Activated CD4-positive, CD25-positive, alpha-beta regulatory T cell treated with anti-CD3 and anti-CD28 coated beads, Interleukin-2, amount 50 U/mL, for 24 hours (primary cell): ENCODE measurements around the gene UBR4.

Experiments
- ATAC-seq, 2 donors: fragments of 150-1000 bp; cut with Tn5 transposase; one replicate each; pipeline ENCODE4 v1.10.0; 2021; ENCODE audit warnings: mild to moderate bottlenecking in 1 of 2, moderate library complexity in 1 of 2

The UBR4 gene

GRCh38 chr1:19054216-19054615 is 155.8 kb downstream of the UBR4 start:
- no peak for ATAC-seq

GRCh38 chr1:19053486-19053885 is 156.6 kb downstream of the UBR4 start:
- ATAC-seq: no peak

- ATAC-seq: no peak
Observed at GRCh38 chr1:19049798-19050197, 160.3 kb downstream of the UBR4 start.

GRCh38 chr1:19049128-19049768 is 160.8 kb downstream of the UBR4 start:
- no peak for ATAC-seq

GRCh38 chr1:19046972-19047731 is 162.9 kb downstream of the UBR4 start:
- ATAC-seq: no peak

- no peak for ATAC-seq
Observed at GRCh38 chr1:19045898-19046880, 163.9 kb downstream of the UBR4 start.

- peak; percentile 35 to 66 for ATAC-seq
Observed at GRCh38 chr1:19044975-19045831, 164.9 kb downstream of the UBR4 start.

- no peak for ATAC-seq
Observed at GRCh38 chr1:19044471-19044870, 165.6 kb downstream of the UBR4 start.

GRCh38 chr1:19043579-19044443 is 166.3 kb downstream of the UBR4 start:
- no peak for ATAC-seq

- no peak for ATAC-seq
Observed at GRCh38 chr1:19042675-19043578, 167.1 kb downstream of the UBR4 start.

GRCh38 chr1:19040010-19040680 is 169.9 kb downstream of the UBR4 start:
- no peak for ATAC-seq

- no peak for ATAC-seq
Observed at GRCh38 chr1:19038732-19039131, 171.3 kb downstream of the UBR4 start.

GRCh38 chr1:19038096-19038495 is 172.0 kb downstream of the UBR4 start:
- ATAC-seq: no peak

GRCh38 chr1:19037659-19038058 is 172.4 kb downstream of the UBR4 start:
- ATAC-seq: no peak

GRCh38 chr1:19036813-19037605 is 173.1 kb downstream of the UBR4 start:
- ATAC-seq: no peak

- ATAC-seq: no peak
Observed at GRCh38 chr1:19036041-19036812, 173.8 kb downstream of the UBR4 start.

- no peak for ATAC-seq
Observed at GRCh38 chr1:19035377-19036040, 174.6 kb downstream of the UBR4 start.
